ENCODE data around the gene P2RX1. TPM values are rescaled to one million over a fixed set of nuclear protein-coding genes. Genes with fewer than 3 reads are reported as not detected.

Gene P2RX1
- total and polyA plus RNA-seq, 5 donors from 2014 or later = 2.3 TPM; not detected in 4

DNA sequence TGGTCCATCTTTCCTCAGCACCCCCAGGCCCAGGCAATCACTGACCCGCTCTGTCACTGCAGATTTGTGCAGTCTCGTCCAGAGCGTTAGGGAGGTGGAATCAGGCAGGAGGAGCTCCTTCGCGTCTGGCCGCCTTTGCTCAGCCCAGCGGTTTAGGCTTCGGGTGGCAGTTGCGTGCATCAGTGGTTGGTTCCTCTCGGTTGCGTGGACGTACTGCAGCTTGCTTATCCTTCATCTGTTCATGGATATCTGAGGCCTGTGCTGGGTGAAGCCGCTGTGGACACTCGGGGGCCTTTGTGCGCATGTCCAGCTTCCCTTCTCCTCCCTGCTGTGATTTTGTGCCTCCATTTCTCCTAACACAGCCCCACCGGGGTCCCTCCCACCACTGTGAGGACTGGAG, 4.7 kb upstream of the P2RX1 start:
- H3K4me1 ChIP-seq (ENCODE audit: control insufficient read depth, insufficient read depth, low read length, poor library complexity, severe bottlenecking) = peaks cover 13% of the 10 kb centered on the region
- Mint-ChIP-seq H3K9me3 (no peaks in the 10 kb centered on the region), H3K36me3 (peaks cover 10% of the 10 kb centered on the region), H3K27ac (no peak overlapping the region), H3K4me3 (no peak overlapping the region), H3K4me1 (peaks cover 0 to 18% (median under 1%) of the 10 kb centered on the region in 4 donors), H3K27me3 (no peaks in the 10 kb centered on the region)
- no peak for DNase-seq
- ATAC-seq (ENCODE audit: low read depth in 2 of 2) = no peak
- H3K4me3 ChIP-seq (ENCODE audit: low read depth, low read length) = no peak overlapping the region
- peaks cover 18% of the 10 kb centered on the region for H3K36me3 ChIP-seq (ENCODE audit: control insufficient read depth, insufficient read depth, low read length)
- no peaks in the 10 kb centered on the region for H3K9me3 ChIP-seq (ENCODE audit: control insufficient read depth in 2 of 2, low read length in 2 of 2)
- H3K27me3 ChIP-seq (ENCODE audit: control insufficient read depth, insufficient read depth, low read length) = no peaks in the 10 kb centered on the region
- H3K27ac ChIP-seq (ENCODE audit: insufficient read depth, low read length, poor library complexity, severe bottlenecking) = no peak overlapping the region

DNA sequence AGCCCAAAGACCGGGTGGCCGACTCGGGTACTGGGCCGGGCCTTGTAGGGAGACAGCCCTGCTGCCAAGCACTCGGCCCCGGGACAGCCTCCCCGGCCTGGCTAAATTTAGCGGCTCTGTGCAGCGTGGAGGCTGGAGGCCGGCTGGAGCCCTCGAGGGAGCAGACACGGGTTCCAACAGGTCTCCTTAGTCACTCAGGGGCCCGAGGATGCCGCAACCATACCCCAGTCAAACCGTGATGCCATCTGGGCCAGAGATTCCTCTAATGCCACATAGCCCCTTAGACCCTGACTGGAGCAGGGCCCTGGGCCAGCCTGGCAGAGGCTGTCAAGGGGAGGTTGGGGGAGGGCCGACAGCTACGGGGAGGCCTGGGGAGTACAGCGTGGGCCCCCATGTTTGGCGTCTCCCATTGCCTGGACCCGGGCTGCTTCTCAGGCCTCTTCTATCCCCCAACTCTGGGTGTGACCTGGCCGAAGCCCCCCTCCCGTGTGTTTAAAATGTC, 2.9 kb upstream of the P2RX1 start:
- ATAC-seq (ENCODE audit: low read depth in 2 of 2) (no peak), DNase-seq (no peak)
- no peak overlapping the region for H3K27ac ChIP-seq (ENCODE audit: insufficient read depth, low read length, poor library complexity, severe bottlenecking)
- Mint-ChIP-seq H3K27me3 (no peaks in the 10 kb centered on the region), H3K4me1 (peaks cover 0 to 30% (median 8%) of the 10 kb centered on the region in 4 donors), H3K4me3 (no peak overlapping the region), H3K36me3 (peaks cover 3% of the 10 kb centered on the region), H3K9me3 (no peaks in the 10 kb centered on the region), H3K27ac (no peak overlapping the region)
- H3K36me3 ChIP-seq (ENCODE audit: control insufficient read depth, insufficient read depth, low read length) = peaks cover 2% of the 10 kb centered on the region
- no peaks in the 10 kb centered on the region for H3K27me3 ChIP-seq (ENCODE audit: control insufficient read depth, insufficient read depth, low read length)
- no peaks in the 10 kb centered on the region for H3K9me3 ChIP-seq (ENCODE audit: control insufficient read depth in 2 of 2, low read length in 2 of 2)
- no peak overlapping the region for H3K4me3 ChIP-seq (ENCODE audit: low read depth, low read length)
- peaks cover 15% of the 10 kb centered on the region for H3K4me1 ChIP-seq (ENCODE audit: control insufficient read depth, insufficient read depth, low read length, poor library complexity, severe bottlenecking)

DNA sequence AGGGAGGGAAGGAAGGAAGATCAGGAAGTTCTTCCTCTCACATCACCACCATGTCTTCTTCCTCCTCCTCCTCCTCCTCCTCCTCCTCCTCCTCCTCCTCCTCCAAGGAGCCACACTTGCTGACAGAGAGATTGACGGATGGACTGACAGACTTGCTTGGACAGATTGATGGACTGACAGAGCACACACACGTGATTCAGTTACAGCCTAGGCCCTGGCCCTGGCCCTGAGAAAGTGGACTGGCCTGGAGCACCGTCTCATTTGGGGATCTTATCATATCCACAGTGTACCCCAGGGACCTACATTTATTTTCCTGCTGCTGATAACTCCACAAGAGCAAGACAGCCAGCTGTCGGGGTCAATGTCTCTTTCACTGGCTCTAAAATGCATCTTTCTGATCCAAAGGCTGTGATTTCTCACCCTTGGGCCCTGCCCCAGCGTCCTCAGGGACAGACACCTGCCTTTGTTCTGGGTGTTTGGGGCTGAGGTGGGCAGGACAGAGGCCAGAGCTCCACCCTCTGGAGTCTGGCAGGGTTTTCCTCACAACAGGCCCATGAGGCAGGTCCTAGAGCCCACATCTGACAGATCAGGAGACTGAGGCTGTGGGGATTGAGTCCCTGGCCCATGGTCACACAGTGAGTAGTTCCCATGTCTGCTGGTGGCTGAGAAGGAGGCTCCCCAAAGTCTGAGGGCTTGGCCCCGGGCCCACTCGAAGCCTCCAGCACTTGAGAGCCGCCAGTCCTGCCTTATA, 2.3 kb upstream of the P2RX1 start:
- Mint-ChIP-seq H3K27me3 (no peaks in the 10 kb centered on the region), H3K9me3 (no peaks in the 10 kb centered on the region), H3K4me1 (peaks cover 0 to 36% (median 14%) of the 10 kb centered on the region in 4 donors), H3K27ac (peak overlapping the region in 1 of 3 donors; percentile 31), H3K4me3 (no peak overlapping the region), H3K36me3 (no peaks in the 10 kb centered on the region)
- Histone ChIP-seq H3K4me1 (ENCODE audit: control insufficient read depth, insufficient read depth, low read length, poor library complexity, severe bottlenecking) (peaks cover 21% of the 10 kb centered on the region), H3K27ac (ENCODE audit: insufficient read depth, low read length, poor library complexity, severe bottlenecking) (no peak overlapping the region), H3K9me3 (ENCODE audit: control insufficient read depth in 2 of 2, low read length in 2 of 2) (no peaks in the 10 kb centered on the region), H3K4me3 (ENCODE audit: low read depth, low read length) (no peak overlapping the region), H3K27me3 (ENCODE audit: control insufficient read depth, insufficient read depth, low read length) (no peaks in the 10 kb centered on the region), H3K36me3 (ENCODE audit: control insufficient read depth, insufficient read depth, low read length) (no peaks in the 10 kb centered on the region)
- no peak for DNase-seq
- ATAC-seq (ENCODE audit: low read depth in 2 of 2) = no peak

DNA sequence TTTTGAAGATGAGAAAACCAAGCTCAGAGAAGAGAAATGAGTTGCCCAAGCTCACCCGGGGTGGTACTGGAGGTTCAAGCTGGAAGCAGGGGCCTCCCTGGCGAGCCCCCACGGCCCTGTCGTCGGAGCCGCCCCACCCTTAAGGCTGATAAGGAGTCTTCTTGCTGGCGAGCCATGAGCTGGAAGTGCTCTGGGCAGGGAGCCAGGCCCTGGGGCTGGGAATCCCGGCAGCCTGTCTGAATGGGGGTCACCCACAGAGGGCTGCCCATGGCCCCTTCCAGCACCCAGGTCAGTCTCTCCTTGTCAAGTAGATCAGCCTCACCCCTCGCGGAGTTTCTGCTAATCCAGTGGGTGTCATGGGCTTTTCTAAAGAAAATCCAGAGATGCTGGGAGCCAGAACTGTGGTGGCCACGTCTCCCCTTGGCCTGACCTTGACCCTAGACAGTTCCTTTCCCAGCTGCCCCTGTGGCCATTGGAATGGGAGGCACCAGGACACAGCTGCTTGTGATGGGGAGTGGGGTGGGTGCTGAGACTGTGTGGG, 1.2 kb upstream of the P2RX1 start:
- Histone ChIP-seq H3K27me3 (ENCODE audit: control insufficient read depth, insufficient read depth, low read length) (no peaks in the 10 kb centered on the region), H3K4me1 (ENCODE audit: control insufficient read depth, insufficient read depth, low read length, poor library complexity, severe bottlenecking) (peaks cover 21% of the 10 kb centered on the region), H3K9me3 (ENCODE audit: control insufficient read depth in 2 of 2, low read length in 2 of 2) (no peaks in the 10 kb centered on the region), H3K4me3 (ENCODE audit: low read depth, low read length) (no peak overlapping the region), H3K36me3 (ENCODE audit: control insufficient read depth, insufficient read depth, low read length) (no peaks in the 10 kb centered on the region), H3K27ac (ENCODE audit: insufficient read depth, low read length, poor library complexity, severe bottlenecking) (no peak overlapping the region)
- no peak overlapping the region for H3K4me3 Mint-ChIP-seq
- H3K36me3 Mint-ChIP-seq = no peaks in the 10 kb centered on the region
- ATAC-seq (ENCODE audit: low read depth in 2 of 2) (no peak), DNase-seq (no peak)
- no peaks in the 10 kb centered on the region for H3K27me3 Mint-ChIP-seq
- H3K9me3 Mint-ChIP-seq = no peaks in the 10 kb centered on the region
- no peak overlapping the region for H3K27ac Mint-ChIP-seq
- H3K4me1 Mint-ChIP-seq = peaks cover 0 to 37% (median 15%) of the 10 kb centered on the region in 4 donors

DNA sequence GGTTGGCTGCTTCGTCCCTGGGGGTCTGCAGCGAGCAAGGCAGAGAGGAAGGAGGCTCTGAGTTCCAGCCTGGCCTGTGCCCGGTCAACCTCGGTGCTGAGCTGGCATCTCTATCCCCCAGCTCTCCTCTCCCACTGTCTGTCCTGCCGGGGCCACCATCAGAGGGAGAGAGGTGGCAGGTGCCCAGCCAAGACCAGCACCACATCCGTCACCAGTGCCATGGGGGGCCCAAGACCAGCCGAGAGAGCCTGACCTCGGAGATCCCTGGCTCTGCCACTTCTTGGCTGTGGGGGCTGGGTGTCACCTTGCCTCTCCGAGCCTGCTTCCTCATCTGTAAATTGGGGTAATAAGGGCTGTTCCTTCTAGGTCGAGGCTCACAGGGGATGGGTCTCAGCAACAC, 560 bp upstream of the P2RX1 start:
- H3K9me3 ChIP-seq (ENCODE audit: control insufficient read depth in 2 of 2, low read length in 2 of 2) = no peaks in the 10 kb centered on the region
- H3K4me3 ChIP-seq (ENCODE audit: low read depth, low read length) = no peak overlapping the region
- H3K4me1 Mint-ChIP-seq = peaks cover 0 to 40% (median 16%) of the 10 kb centered on the region in 4 donors
- no peaks in the 10 kb centered on the region for H3K27me3 ChIP-seq (ENCODE audit: control insufficient read depth, insufficient read depth, low read length)
- no peak overlapping the region for H3K27ac ChIP-seq (ENCODE audit: insufficient read depth, low read length, poor library complexity, severe bottlenecking)
- ATAC-seq (ENCODE audit: low read depth in 2 of 2) = no peak
- H3K4me3 Mint-ChIP-seq = peak overlapping the region in 1 of 4 donors; percentile 38
- H3K36me3 Mint-ChIP-seq = no peaks in the 10 kb centered on the region
- H3K4me1 ChIP-seq (ENCODE audit: control insufficient read depth, insufficient read depth, low read length, poor library complexity, severe bottlenecking) = peaks cover 21% of the 10 kb centered on the region
- no peaks in the 10 kb centered on the region for H3K27me3 Mint-ChIP-seq
- DNase-seq = no peak
- H3K27ac Mint-ChIP-seq = peak overlapping the region in 1 of 3 donors; percentile 67
- H3K36me3 ChIP-seq (ENCODE audit: control insufficient read depth, insufficient read depth, low read length) = no peaks in the 10 kb centered on the region
- no peaks in the 10 kb centered on the region for H3K9me3 Mint-ChIP-seq

DNA sequence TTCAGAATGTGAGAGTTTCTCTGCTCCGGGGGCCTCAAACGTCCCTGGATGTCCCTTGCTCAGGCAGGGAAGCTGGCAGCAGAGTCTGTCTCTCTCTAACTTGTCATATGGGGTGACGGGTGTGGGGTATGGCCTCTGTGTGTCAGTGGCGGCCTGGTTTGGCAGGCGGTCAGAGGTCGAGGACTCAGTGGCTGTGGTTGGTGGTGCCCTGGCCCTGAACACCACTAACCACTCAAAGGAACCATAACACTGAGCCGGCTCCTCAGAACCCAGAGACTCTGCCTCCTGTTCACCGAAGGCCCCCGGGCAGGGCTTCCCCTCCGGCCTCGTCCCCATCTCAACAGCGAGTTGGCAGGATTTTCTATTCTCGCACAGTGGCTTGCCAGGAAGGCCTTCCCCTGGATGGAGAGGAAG, 677 bp downstream of the P2RX1 start:
- no peak overlapping the region for H3K4me3 ChIP-seq (ENCODE audit: low read depth, low read length)
- H3K4me3 Mint-ChIP-seq = no peak overlapping the region
- ATAC-seq (ENCODE audit: low read depth in 2 of 2) = no peak

DNA sequence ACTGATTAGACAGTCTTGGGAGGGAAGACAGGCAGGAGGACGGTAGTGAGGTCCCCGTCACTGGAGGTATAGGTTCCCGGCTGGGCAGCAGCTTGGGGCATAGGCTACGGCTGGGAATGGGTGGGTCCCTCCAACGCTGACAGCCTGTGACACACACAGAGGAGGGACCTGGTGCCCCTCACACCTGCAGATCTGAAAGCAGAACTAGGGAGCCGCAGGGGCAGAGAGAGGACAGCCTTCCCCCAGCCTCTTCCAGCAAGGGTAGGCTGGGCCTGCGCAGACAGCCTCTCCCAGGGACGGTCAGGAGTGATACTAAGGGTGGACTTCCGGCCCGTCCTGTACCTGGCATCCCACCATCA, 2.0 kb downstream of the P2RX1 start:
- Histone ChIP-seq H3K4me1 (ENCODE audit: control insufficient read depth, insufficient read depth, low read length, poor library complexity, severe bottlenecking) (peaks cover 27% of the 10 kb centered on the region), H3K27ac (ENCODE audit: insufficient read depth, low read length, poor library complexity, severe bottlenecking) (no peak overlapping the region), H3K27me3 (ENCODE audit: control insufficient read depth, insufficient read depth, low read length) (no peaks in the 10 kb centered on the region), H3K36me3 (ENCODE audit: control insufficient read depth, insufficient read depth, low read length) (no peaks in the 10 kb centered on the region), H3K9me3 (ENCODE audit: control insufficient read depth in 2 of 2, low read length in 2 of 2) (no peaks in the 10 kb centered on the region), H3K4me3 (ENCODE audit: low read depth, low read length) (no peak overlapping the region)
- Mint-ChIP-seq H3K4me3 (no peak overlapping the region), H3K27me3 (no peaks in the 10 kb centered on the region), H3K27ac (peak overlapping the region in 2 of 3 donors; percentile 75 to 80), H3K36me3 (no peaks in the 10 kb centered on the region), H3K4me1 (peaks cover 0 to 52% (median 23%) of the 10 kb centered on the region in 4 donors), H3K9me3 (no peaks in the 10 kb centered on the region)
- no peak for DNase-seq
- ATAC-seq (ENCODE audit: low read depth in 2 of 2) = no peak

More for the DNA sequence above, 677 bp downstream of the P2RX1 start:
- no peaks in the 10 kb centered on the region for H3K27me3 Mint-ChIP-seq
- no peaks in the 10 kb centered on the region for H3K36me3 Mint-ChIP-seq
- H3K9me3 Mint-ChIP-seq = no peaks in the 10 kb centered on the region
- H3K9me3 ChIP-seq (ENCODE audit: control insufficient read depth in 2 of 2, low read length in 2 of 2) = no peaks in the 10 kb centered on the region
- H3K4me1 Mint-ChIP-seq = peaks cover 0 to 50% (median 23%) of the 10 kb centered on the region in 4 donors
- peaks cover 27% of the 10 kb centered on the region for H3K4me1 ChIP-seq (ENCODE audit: control insufficient read depth, insufficient read depth, low read length, poor library complexity, severe bottlenecking)
- no peak for DNase-seq
- no peaks in the 10 kb centered on the region for H3K36me3 ChIP-seq (ENCODE audit: control insufficient read depth, insufficient read depth, low read length)
- H3K27ac Mint-ChIP-seq = peak overlapping the region in 2 of 3 donors; percentile 11 to 64
- H3K27me3 ChIP-seq (ENCODE audit: control insufficient read depth, insufficient read depth, low read length) = no peaks in the 10 kb centered on the region
- no peak overlapping the region for H3K27ac ChIP-seq (ENCODE audit: insufficient read depth, low read length, poor library complexity, severe bottlenecking)
